GM12873 (cell line): ENCODE results near the gene GPR12.

Experiments
- TF ChIP-seq, protein P1 (sequence below): IDR thresholded peaks from 2 replicates; pipeline ENCODE4 v1.5.1; 2012; ENCODE audit warnings: low read depth, mild to moderate bottlenecking, moderate library complexity, low read length, control low read depth; ENCODE audit not compliant: insufficient read depth; ENCODE audit errors: missing control alignments

Gene GPR12

GRCh38 chr13:26710166-26710565 is 50.4 kb downstream of the GPR12 start:
- TF ChIP-seq, protein P1, sequence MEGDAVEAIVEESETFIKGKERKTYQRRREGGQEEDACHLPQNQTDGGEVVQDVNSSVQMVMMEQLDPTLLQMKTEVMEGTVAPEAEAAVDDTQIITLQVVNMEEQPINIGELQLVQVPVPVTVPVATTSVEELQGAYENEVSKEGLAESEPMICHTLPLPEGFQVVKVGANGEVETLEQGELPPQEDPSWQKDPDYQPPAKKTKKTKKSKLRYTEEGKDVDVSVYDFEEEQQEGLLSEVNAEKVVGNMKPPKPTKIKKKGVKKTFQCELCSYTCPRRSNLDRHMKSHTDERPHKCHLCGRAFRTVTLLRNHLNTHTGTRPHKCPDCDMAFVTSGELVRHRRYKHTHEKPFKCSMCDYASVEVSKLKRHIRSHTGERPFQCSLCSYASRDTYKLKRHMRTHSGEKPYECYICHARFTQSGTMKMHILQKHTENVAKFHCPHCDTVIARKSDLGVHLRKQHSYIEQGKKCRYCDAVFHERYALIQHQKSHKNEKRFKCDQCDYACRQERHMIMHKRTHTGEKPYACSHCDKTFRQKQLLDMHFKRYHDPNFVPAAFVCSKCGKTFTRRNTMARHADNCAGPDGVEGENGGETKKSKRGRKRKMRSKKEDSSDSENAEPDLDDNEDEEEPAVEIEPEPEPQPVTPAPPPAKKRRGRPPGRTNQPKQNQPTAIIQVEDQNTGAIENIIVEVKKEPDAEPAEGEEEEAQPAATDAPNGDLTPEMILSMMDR = no peak

DNA sequence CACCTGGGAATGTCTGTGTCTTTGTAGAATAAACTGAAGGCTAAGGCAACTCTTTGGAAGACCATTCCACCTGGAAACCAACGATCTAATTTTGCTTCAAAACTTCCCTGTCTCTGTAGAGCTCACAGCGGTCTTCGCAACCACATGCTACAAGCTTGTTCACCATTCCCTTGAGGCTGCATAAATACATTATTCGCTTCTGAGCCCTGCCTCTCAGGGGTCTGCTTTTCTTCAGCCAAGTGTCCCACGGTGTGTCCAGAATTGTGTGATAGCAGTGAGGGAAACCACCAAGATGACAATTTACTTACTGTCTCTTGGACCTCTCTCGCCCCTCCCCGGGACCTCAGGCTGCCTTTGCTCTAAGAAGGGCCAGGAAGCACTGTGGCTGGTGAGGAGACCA is 51.1 kb downstream of the GPR12 start:
- TF ChIP-seq, protein P1 = no peak

- TF ChIP-seq, protein P1 = no peak
Measured at GRCh38 chr13:26708007-26708297, 52.6 kb downstream of the GPR12 start.

GRCh38 chr13:26707122-26708006 is 53.2 kb downstream of the GPR12 start:
- TF ChIP-seq, protein P1 = peak; percentile 76

DNA sequence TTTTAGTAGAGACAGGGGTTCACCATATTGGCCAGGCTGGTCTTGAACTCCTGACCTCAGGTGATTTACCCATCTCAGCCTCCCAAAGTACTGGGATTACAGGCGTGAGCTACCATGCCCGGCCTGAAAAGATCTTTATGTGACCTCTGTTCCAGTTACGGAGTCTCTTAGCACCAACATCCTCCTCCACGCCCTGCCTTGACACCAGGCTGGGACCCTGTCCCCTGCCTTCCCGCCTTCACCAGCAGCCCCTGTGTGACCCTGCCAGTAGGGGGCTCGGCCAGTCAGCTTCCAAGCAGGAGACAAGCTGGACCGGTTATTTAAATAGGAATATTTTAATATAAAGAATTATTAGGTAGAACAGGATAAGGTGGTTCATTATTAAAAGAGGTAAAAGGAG is 54.2 kb downstream of the GPR12 start:
- TF ChIP-seq, protein P1 = no peak

DNA sequence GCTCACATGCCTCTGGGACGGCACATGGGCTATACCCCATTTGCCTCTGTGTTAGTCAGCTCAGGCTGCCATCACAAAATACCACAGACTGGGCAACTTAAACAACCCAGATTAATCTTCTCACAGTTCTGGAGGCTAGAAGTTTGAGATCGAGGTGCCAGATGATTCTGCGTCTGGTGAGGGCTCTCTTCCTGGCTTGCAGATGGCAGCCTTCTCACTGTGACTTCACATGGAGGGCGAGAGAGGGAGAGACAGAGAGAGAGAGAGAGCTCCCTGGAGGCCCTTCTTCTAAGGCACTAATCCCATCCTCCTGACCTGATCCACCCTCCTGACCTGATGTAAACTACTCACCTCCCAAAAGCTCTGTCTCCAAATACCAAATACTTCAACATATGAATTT is 55.0 kb downstream of the GPR12 start:
- TF ChIP-seq, protein P1 = no peak
